ENCODE data around the gene GPR162. TPM values are rescaled to one million over a fixed set of nuclear protein-coding genes. Genes with fewer than 3 reads are reported as not detected.

Gene GPR162
- polyA plus RNA-seq, 3 donors: 15.1 to 81.7 (median 16.0) TPM

- peak in 1 of 3 donors; percentile 1 for DNase-seq
- intact Hi-C loops (cut with micrococcal nuclease): loop anchor here in 1 of 2 donors (5.0 kb wide), 1 partner anchor 202 kb away; no protein-coding TSS in a partner anchor
- Histone ChIP-seq H3K36me3 (replicated peaks in 1 of 2; ENCODE audit: control insufficient read depth in 1 of 2, insufficient read depth in 2 of 2, low read length in 2 of 2) (peaks cover 56 to 59% of the 10 kb centered on the region in 2 donors), H3K9ac (ENCODE audit: insufficient read depth, low read length, poor library complexity, severe bottlenecking) (no peak overlapping the region), H2AFZ (ENCODE audit: insufficient read depth, low read depth, low read length, poor library complexity, severe bottlenecking) (no peak overlapping the region), H3K4me1 (ENCODE audit: control insufficient read depth in 1 of 2, insufficient read depth in 2 of 2, low read length in 2 of 2) (peaks cover 20 to 38% of the 10 kb centered on the region in 2 donors), H3K4me2 (replicated peaks; ENCODE audit: extremely low read depth, low read length, poor library complexity, severe bottlenecking) (no peak overlapping the region), H3K27me3 (ENCODE audit: control insufficient read depth in 2 of 2, insufficient read depth in 2 of 2, low read length in 2 of 2) (peaks cover 0 to 6% of the 10 kb centered on the region in 2 donors), H3K27ac (ENCODE audit: low read depth in 1 of 2, low read length in 2 of 2) (no peak overlapping the region), H3K4me3 (replicated peaks in 1 of 3; ENCODE audit: low read depth in 2 of 3, low read length in 3 of 3) (no peak overlapping the region), H3K9me3 (replicated peaks in 1 of 2; ENCODE audit: control insufficient read depth in 1 of 2, insufficient read depth in 1 of 2, low read length in 2 of 2) (no peaks in the 10 kb centered on the region), H3K79me2 (ENCODE audit: insufficient read depth, low read length) (peaks cover 5% of the 10 kb centered on the region), H4K20me1 (ENCODE audit: insufficient read depth, low read length) (peaks cover 50% of the 10 kb centered on the region)
- TF ChIP-seq CTCF (IDR thresholded peaks at IDR 0.05): no peak
- Mint-ChIP-seq H3K9me3 (peaks cover 0 to 2% (median 0%) of the 10 kb centered on the region in 7 donors), H3K4me1 (peaks cover 34% of the 10 kb centered on the region), H3K36me3 (peaks cover 55 to 63% of the 10 kb centered on the region in 2 donors), H3K27me3 (ENCODE audit: low read depth in 3 of 3) (peaks cover 3 to 11% (median 9%) of the 10 kb centered on the region in 3 donors), H3K27ac (peak overlapping the region in 1 of 7 donors; percentile 9), H3K4me3 (no peak overlapping the region)
- 97% methylated on average over 9 of the region's 13 CpGs for WGBS (ENCODE audit: insufficient coverage)
Measured at GRCh38 chr12:6819106-6820030, 2.3 kb upstream of the GPR162 start.

- 97% methylated on average over 4 of the region's 5 CpGs for WGBS (ENCODE audit: insufficient coverage)
- H3K4me1 Mint-ChIP-seq: peaks cover 36% of the 10 kb centered on the region
- Histone ChIP-seq H3K27ac (ENCODE audit: low read depth in 1 of 2, low read length in 2 of 2) (peak overlapping the region; percentile 50 to 63), H2AFZ (ENCODE audit: insufficient read depth, low read depth, low read length, poor library complexity, severe bottlenecking) (no peak overlapping the region), H3K9me3 (replicated peaks in 1 of 2; ENCODE audit: control insufficient read depth in 1 of 2, insufficient read depth in 1 of 2, low read length in 2 of 2) (no peaks in the 10 kb centered on the region), H3K4me2 (replicated peaks; ENCODE audit: extremely low read depth, low read length, poor library complexity, severe bottlenecking) (no peak overlapping the region), H3K79me2 (ENCODE audit: insufficient read depth, low read length) (peaks cover 5% of the 10 kb centered on the region), H4K20me1 (ENCODE audit: insufficient read depth, low read length) (peaks cover 42% of the 10 kb centered on the region), H3K27me3 (ENCODE audit: control insufficient read depth in 2 of 2, insufficient read depth in 2 of 2, low read length in 2 of 2) (peaks cover 0 to 6% of the 10 kb centered on the region in 2 donors), H3K36me3 (replicated peaks in 1 of 2; ENCODE audit: control insufficient read depth in 1 of 2, insufficient read depth in 2 of 2, low read length in 2 of 2) (peaks cover 48 to 51% of the 10 kb centered on the region in 2 donors), H3K9ac (ENCODE audit: insufficient read depth, low read length, poor library complexity, severe bottlenecking) (no peak overlapping the region), H3K4me3 (replicated peaks in 1 of 3; ENCODE audit: low read depth in 2 of 3, low read length in 3 of 3) (no peak overlapping the region), H3K4me1 (ENCODE audit: control insufficient read depth in 1 of 2, insufficient read depth in 2 of 2, low read length in 2 of 2) (peaks cover 20 to 39% of the 10 kb centered on the region in 2 donors)
- no peak for TF ChIP-seq CTCF (IDR thresholded peaks at IDR 0.05)
- peaks cover 0 to 2% (median 0%) of the 10 kb centered on the region in 7 donors for H3K9me3 Mint-ChIP-seq
- intact Hi-C loops (cut with micrococcal nuclease): loop anchor here in 1 of 2 donors (5.0 kb wide), 1 partner anchor 203 kb away; no protein-coding TSS in a partner anchor
- H3K36me3 Mint-ChIP-seq: peaks cover 54 to 61% of the 10 kb centered on the region in 2 donors
- peaks cover 3 to 16% (median 14%) of the 10 kb centered on the region in 3 donors for H3K27me3 Mint-ChIP-seq (ENCODE audit: low read depth in 3 of 3)
- no peak overlapping the region for H3K4me3 Mint-ChIP-seq
- DNase-seq: no peak
- H3K27ac Mint-ChIP-seq: peak overlapping the region in 1 of 7 donors; percentile 78
Measured at GRCh38 chr12:6820166-6820565, 1.5 kb upstream of the GPR162 start.

All from CD14-positive monocyte (primary cell).